Measurements from ENCODE around the gene PRAMEF12. TPM values are rescaled to one million over a fixed set of nuclear protein-coding genes. Genes with fewer than 3 reads are reported as not detected.
A peak's percentile ranks its signal among the peaks of the same experiment; 100 is the strongest.

Gene PRAMEF12
- total RNA-seq, 2 donors from 2014 or later: not detected

DNA sequence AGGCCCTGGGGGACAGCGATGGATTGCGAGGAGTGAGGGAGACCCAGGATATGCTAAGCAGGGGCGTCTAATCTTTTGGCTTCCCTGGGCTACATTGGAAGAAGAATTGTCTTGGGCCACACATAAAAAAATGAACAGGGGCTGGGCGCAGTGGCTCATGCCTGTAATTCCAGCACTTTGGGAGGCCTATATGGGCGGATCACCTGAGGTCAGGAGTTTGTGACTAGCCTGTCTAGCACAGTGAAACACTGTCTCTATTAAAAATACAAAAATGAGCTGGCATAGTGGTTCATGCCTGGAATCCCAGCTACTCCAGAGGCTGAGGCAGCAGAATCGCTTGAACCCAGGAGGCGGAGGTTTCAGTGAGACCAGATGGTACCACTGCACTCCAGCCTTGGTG is 10.8 kb upstream of the PRAMEF12 start:
- H3K4me1 ChIP-seq: no peaks in the 10 kb centered on the region
- H3K36me3 ChIP-seq: no peaks in the 10 kb centered on the region
- no peaks in the 10 kb centered on the region for H3K27me3 ChIP-seq
- no peak overlapping the region for H3K27ac ChIP-seq
- H3K9me3 ChIP-seq: no peaks in the 10 kb centered on the region
- H3K4me3 ChIP-seq: no peak overlapping the region
- DNase-seq (ENCODE audit: low spot score): no peak
- TF ChIP-seq, protein P1, sequence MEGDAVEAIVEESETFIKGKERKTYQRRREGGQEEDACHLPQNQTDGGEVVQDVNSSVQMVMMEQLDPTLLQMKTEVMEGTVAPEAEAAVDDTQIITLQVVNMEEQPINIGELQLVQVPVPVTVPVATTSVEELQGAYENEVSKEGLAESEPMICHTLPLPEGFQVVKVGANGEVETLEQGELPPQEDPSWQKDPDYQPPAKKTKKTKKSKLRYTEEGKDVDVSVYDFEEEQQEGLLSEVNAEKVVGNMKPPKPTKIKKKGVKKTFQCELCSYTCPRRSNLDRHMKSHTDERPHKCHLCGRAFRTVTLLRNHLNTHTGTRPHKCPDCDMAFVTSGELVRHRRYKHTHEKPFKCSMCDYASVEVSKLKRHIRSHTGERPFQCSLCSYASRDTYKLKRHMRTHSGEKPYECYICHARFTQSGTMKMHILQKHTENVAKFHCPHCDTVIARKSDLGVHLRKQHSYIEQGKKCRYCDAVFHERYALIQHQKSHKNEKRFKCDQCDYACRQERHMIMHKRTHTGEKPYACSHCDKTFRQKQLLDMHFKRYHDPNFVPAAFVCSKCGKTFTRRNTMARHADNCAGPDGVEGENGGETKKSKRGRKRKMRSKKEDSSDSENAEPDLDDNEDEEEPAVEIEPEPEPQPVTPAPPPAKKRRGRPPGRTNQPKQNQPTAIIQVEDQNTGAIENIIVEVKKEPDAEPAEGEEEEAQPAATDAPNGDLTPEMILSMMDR (IDR thresholded peaks at IDR 0.05): no peak

DNA sequence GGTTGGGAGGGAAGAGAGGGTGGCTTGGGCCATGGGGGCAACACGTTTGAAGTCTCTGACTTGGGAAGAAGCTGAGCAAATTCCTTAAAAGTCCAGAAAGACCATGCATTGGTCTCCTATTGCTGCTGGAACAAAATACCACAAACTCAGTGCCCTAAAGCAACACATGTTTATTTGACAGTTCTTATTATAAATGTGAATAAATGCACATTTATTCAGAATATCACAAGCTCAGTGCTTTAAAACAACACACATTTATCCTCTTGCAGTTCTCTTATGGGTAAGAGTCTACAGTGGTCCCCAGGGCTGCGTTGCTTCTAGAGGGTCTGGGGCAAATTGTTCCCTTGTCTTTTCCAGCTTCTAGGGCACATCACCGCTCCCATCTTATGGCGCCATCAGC is 10.1 kb upstream of the PRAMEF12 start:
- no peak for DNase-seq (ENCODE audit: low spot score)
- no peaks in the 10 kb centered on the region for H3K4me1 ChIP-seq
- no peaks in the 10 kb centered on the region for H3K27me3 ChIP-seq
- no peaks in the 10 kb centered on the region for H3K9me3 ChIP-seq
- H3K27ac ChIP-seq: no peak overlapping the region
- H3K36me3 ChIP-seq: no peaks in the 10 kb centered on the region
- H3K4me3 ChIP-seq: no peak overlapping the region
- TF ChIP-seq, protein P1 (IDR thresholded peaks at IDR 0.05): no peak

DNA sequence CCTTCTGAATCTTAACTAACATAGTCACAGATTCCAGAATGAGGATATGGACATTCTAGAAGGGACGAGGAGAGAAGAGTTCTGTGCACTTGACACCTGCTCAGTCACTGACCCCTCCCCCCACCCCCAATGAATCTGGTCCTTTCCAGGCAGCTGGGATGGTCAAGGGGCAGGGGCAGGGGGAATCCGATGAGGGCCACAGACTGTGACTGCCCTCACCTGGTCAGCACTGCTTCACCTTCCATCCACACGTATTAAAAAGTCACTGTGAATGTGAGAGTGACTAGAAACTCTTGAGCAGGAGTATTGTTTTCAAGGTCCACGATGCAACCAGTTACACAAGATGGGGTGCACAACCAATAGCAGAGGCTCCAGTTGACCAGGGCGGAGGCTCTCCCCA is 9.5 kb upstream of the PRAMEF12 start:
- no peak overlapping the region for H3K27ac ChIP-seq
- no peak overlapping the region for H3K4me3 ChIP-seq
- DNase-seq (ENCODE audit: low spot score): no peak
- no peaks in the 10 kb centered on the region for H3K36me3 ChIP-seq
- no peaks in the 10 kb centered on the region for H3K4me1 ChIP-seq
- TF ChIP-seq, protein P1 (IDR thresholded peaks at IDR 0.05): no peak
- H3K9me3 ChIP-seq: no peaks in the 10 kb centered on the region
- H3K27me3 ChIP-seq: no peaks in the 10 kb centered on the region

DNA sequence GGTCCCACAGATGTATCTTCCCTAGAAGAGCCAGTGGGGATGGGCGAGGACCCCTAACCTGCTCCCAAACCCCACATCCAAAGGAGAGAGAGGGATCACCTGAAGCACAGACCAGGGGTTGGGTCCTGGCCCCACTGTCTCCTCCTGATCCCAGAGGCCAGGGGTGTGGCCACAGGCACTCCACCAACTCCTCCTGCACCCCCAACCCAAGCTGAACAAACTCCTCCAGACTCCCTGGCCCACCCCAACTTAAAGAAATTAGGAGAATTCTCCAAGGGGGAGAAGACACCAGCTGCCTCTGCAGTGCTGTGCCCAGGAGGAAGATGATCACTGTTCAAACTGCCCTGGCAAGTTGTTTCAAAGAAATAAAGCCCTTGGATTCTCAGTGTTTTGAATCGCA is 4.5 kb upstream of the PRAMEF12 start:
- H3K4me1 ChIP-seq: no peaks in the 10 kb centered on the region
- DNase-seq (ENCODE audit: low spot score): no peak
- H3K27me3 ChIP-seq: no peaks in the 10 kb centered on the region
- H3K36me3 ChIP-seq: no peaks in the 10 kb centered on the region
- TF ChIP-seq, protein P1 (IDR thresholded peaks at IDR 0.05): no peak
- no peak overlapping the region for H3K4me3 ChIP-seq
- H3K9me3 ChIP-seq: no peaks in the 10 kb centered on the region
- no peak overlapping the region for H3K27ac ChIP-seq

DNA sequence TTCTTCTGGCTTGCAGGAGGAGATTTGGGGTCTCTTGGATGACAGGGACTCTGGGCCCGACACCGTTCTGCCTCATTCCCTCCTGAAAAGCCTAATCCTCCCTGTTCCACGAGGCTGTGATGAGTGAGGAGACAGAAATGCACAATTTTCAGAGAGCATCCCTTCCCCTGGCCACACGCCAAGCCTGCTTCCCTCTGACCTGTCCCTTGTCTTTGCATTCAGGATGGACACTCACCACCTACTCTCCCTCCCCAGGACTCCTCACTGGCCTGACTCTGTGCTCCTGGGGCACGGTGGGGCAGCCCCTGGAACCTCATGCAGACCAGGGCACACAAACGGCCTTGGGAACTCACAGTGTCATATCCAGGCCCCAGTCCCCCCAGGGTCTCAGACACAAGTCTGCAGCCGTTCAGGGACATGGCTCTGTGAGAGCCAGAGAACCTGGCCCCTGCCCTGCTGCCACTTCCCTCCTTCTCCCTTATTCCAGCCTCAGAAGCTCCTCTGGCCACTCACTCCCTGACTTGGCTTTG is 3.5 kb upstream of the PRAMEF12 start:
- Histone ChIP-seq H3K36me3 (no peaks in the 10 kb centered on the region), H3K9me3 (no peaks in the 10 kb centered on the region), H3K27me3 (no peaks in the 10 kb centered on the region), H3K4me3 (no peak overlapping the region), H3K4me1 (no peaks in the 10 kb centered on the region), H3K27ac (no peak overlapping the region)
- TF ChIP-seq, protein P1 (IDR thresholded peaks at IDR 0.05): no peak
- peak; percentile 32 for DNase-seq (ENCODE audit: low spot score)

DNA sequence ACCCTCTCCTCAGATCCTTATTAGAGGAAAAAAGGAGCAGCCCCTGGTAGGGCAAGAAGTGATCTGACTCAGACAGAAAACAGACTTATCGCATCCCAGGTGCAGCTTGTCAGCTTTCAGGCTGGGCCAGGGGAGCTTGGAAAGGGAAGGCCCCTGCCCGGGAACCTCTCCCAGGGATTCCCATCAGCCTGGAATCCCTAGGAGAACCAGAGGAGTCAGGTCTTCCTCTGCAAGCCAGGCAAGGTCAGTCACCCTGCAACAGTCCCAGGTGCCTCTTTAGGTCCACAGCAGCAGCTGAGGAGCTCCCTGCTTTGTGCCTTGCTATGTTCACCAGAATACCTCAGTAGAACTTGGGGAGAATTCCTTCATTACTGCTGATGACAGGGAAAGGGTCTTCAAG is 2.9 kb upstream of the PRAMEF12 start:
- H3K27ac ChIP-seq: no peak overlapping the region
- no peaks in the 10 kb centered on the region for H3K27me3 ChIP-seq
- TF ChIP-seq, protein P1 (IDR thresholded peaks at IDR 0.05): no peak
- no peaks in the 10 kb centered on the region for H3K36me3 ChIP-seq
- H3K9me3 ChIP-seq: no peaks in the 10 kb centered on the region
- DNase-seq (ENCODE audit: low spot score): peak; percentile 26
- H3K4me1 ChIP-seq: no peaks in the 10 kb centered on the region
- H3K4me3 ChIP-seq: no peak overlapping the region

Data from right atrium auricular region (tissue), 2 donors.